ENCODE measurements around the gene GORASP1.
"Not testable (repeated sequence)": the region's sequence is repeated elsewhere in the genome, so short reads cannot be mapped to it uniquely, and the experiment has no call there.

The GORASP1 gene

DNA sequence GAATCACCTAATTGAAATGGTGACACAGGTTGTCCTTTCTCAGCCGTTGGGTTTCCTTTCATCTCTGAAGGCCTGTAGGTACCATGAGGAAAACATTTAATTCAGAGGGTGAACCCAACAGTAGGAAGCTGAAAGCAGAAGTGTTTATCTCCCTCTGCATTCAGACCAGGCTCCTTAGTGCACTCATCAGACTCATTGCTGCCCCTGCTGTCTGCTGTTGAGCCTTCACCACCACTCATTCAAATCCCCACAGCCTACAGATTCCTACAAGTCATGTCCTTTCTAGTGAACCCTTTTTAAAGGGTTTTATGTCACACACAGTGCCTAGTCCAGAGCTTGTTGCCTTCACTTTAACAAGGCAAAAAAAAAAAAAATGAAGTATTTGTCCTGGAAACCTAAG lies 42.2 kb downstream of the GORASP1 start:
- no peak for DNase-seq (ENCODE audit: low read depth in 2 of 2)

GRCh38 chr3:39064646-39065045 lies 42.8 kb downstream of the GORASP1 start:
- no peak for DNase-seq (ENCODE audit: low read depth in 2 of 2)

DNA sequence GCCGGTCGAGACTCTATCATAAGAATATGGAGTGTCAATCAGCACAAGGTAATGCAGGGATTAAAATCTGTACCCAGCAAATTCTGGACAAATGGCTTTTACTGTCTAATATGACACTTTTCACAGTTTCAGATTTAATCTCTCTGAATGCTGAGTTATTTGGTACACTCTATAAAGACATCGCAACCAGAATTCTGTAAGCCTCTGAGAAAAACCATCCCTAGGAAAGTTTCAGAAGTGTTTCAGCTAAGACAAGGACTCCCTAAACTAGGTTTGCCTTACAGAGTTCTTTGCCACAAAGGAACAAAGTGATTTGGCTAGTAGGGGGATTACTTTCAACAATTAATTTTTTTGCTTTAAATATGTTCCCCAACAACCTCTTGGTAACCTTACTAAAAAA lies 44.3 kb downstream of the GORASP1 start:
- DNase-seq (ENCODE audit: low read depth in 2 of 2): no peak

GRCh38 chr3:39062180-39062579 lies 45.2 kb downstream of the GORASP1 start:
- no peak for DNase-seq (ENCODE audit: low read depth in 2 of 2)

DNA sequence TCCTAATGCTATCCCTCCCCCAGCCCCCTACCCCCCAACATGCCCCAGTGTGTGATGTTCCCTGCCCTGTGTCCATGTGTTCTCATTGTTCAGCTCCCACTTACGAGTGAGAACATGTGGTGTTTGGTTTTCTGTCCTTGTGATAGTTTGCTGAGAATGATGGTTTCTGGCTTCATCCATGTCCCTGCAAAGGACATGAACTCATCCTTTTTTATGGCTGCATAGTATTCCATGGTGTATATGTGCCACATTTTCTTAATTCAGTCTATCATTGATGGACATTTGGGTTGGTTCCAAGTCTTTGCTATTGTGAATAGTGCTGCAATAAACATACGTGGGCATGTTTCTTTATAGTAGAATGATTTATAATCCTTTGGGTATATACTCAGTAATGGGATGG lies 46.2 kb downstream of the GORASP1 start:
- not testable (repeated sequence) for DNase-seq (ENCODE audit: low read depth in 2 of 2)

DNA sequence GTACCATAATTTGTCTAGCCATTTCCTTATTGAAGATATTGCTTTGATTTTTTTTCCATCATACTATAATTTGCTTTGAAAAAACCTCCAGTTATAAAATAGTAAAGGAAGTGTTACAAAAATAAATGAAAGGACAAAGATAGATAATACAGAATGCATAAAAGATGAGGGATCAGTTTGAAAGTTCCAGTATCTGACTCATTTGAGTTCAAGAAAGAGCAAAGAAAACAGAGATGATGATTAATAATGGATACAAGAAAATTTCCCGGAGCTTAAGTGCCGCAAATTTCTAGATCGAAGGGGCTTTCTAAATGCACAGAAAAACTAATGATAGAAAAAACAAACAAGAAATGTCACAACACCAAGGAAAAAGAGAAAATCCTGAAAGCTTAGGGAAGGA lies 51.3 kb downstream of the GORASP1 start:
- no peak for DNase-seq (ENCODE audit: low read depth in 2 of 2)

GRCh38 chr3:39053696-39054095 lies 53.7 kb downstream of the GORASP1 start:
- no peak for DNase-seq (ENCODE audit: low read depth in 2 of 2)

- no peak for DNase-seq (ENCODE audit: low read depth in 2 of 2)
Observed at GRCh38 chr3:39052583-39052982, 54.8 kb downstream of the GORASP1 start.

- peak; percentile 89 for DNase-seq (ENCODE audit: low read depth in 2 of 2)
Observed at GRCh38 chr3:39051649-39052561, 55.5 kb downstream of the GORASP1 start, which contains the start of the genes SCN11A and WDR48. Gene SCN11A (minus strand): TSS chr3:39051944. CDS start chr3:38950362, 101,582 bp downstream. Gene WDR48 (plus strand): TSS chr3:39052016. CDS start chr3:39052026, 10 bp downstream.

GRCh38 chr3:39050029-39050428 lies 57.4 kb downstream of the GORASP1 start:
- DNase-seq (ENCODE audit: low read depth in 2 of 2): no peak
